ENCODE data around the gene MRPS34.

MRPS34 gene

GRCh38 chr16:1781758-1782407, 8.9 kb upstream of the MRPS34 start:
- no peak for DNase-seq (ENCODE audit: low spot score)

- DNase-seq (ENCODE audit: low spot score), result no peak
These were observed 8.3 kb upstream of the MRPS34 start for GRCh38 chr16:1781254-1781653.

- DNase-seq (ENCODE audit: low spot score), result no peak
These were observed 7.7 kb upstream of the MRPS34 start for GRCh38 chr16:1780677-1781072.

GRCh38 chr16:1779741-1780676, 7.1 kb upstream of the MRPS34 start:
- DNase-seq (ENCODE audit: low spot score), result no peak

GRCh38 chr16:1779234-1779701, 6.3 kb upstream of the MRPS34 start:
- no peak for DNase-seq (ENCODE audit: low spot score)

- DNase-seq (ENCODE audit: low spot score), result no peak
These were observed 5.6 kb upstream of the MRPS34 start for GRCh38 chr16:1778200-1779179.

- DNase-seq (ENCODE audit: low spot score), result no peak
These were observed 4.7 kb upstream of the MRPS34 start for GRCh38 chr16:1777375-1778199.

GRCh38 chr16:1776991-1777374, 4.0 kb upstream of the MRPS34 start:
- DNase-seq (ENCODE audit: low spot score), result no peak

GRCh38 chr16:1776672-1776955, 3.7 kb upstream of the MRPS34 start:
- no peak for DNase-seq (ENCODE audit: low spot score)

GRCh38 chr16:1775846-1776671, 3.1 kb upstream of the MRPS34 start:
- DNase-seq (ENCODE audit: low spot score), result no peak

GRCh38 chr16:1775006-1775845, 2.3 kb upstream of the MRPS34 start:
- no peak for DNase-seq (ENCODE audit: low spot score)

GRCh38 chr16:1774448-1774780, 1.5 kb upstream of the MRPS34 start:
- DNase-seq (ENCODE audit: low spot score), result no peak

- no peak for DNase-seq (ENCODE audit: low spot score)
These were observed 941 bp upstream of the MRPS34 start for GRCh38 chr16:1773703-1774447.

GRCh38 chr16:1772362-1772907, 499 bp downstream of the MRPS34 start, which contains the start of gene EME2:
EME2 (plus strand) TSS chr16:1772810; CDS start chr16:1773228, 418 bp downstream.
- no peak for DNase-seq (ENCODE audit: low spot score)

- no peak for DNase-seq (ENCODE audit: low spot score)
These were observed 1.0 kb downstream of the MRPS34 start for GRCh38 chr16:1771864-1772361.

GRCh38 chr16:1771188-1771863, 1.6 kb downstream of the MRPS34 start, which contains the start of gene NME3:
NME3 (minus strand) TSS chr16:1771543; CDS start chr16:1771534, 9 bp downstream.
- DNase-seq (ENCODE audit: low spot score), result peak; percentile 85

- no peak for DNase-seq (ENCODE audit: low spot score)
These were observed 2.4 kb downstream of the MRPS34 start for GRCh38 chr16:1770328-1771187.
